ENCODE measurements around the gene BMPR1B.

- TF ChIP-seq, protein P1, sequence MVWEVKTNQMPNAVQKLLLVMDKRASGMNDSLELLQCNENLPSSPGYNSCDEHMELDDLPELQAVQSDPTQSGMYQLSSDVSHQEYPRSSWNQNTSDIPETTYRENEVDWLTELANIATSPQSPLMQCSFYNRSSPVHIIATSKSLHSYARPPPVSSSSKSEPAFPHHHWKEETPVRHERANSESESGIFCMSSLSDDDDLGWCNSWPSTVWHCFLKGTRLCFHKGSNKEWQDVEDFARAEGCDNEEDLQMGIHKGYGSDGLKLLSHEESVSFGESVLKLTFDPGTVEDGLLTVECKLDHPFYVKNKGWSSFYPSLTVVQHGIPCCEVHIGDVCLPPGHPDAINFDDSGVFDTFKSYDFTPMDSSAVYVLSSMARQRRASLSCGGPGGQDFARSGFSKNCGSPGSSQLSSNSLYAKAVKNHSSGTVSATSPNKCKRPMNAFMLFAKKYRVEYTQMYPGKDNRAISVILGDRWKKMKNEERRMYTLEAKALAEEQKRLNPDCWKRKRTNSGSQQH (CRISPR knock-in tag; IDR thresholded peaks at IDR 0.05): no peak
- no peak for TF ChIP-seq ZNF143 (CRISPR knock-in tag; IDR thresholded peaks at IDR 0.05)
- no peak for TF ChIP-seq CTCF (IDR thresholded peaks at IDR 0.05 in 2 of 3, conservative IDR thresholded peaks at IDR 0.05 in 1 of 3; ENCODE audit: insufficient read depth in 2 of 3, low read depth in 1 of 3, low read length in 3 of 3)
- no peak for TF ChIP-seq CBX8 (IDR thresholded peaks at IDR 0.05; ENCODE audit: borderline replicate concordance, extremely low read depth, low read depth, low read length, poor library complexity, severe bottlenecking)
- no peak for TF ChIP-seq MTA3 (IDR thresholded peaks at IDR 0.05; ENCODE audit: borderline replicate concordance)
- no peak for TF ChIP-seq USF2 (CRISPR knock-in tag; IDR thresholded peaks at IDR 0.05)
- no peak for TF ChIP-seq BACH1 (tag; IDR thresholded peaks at IDR 0.05)
- TF ChIP-seq PRPF4 (IDR thresholded peaks at IDR 0.05; ENCODE audit: insufficient read depth, low read depth, low read length, poor library complexity, severe bottlenecking): no peak
- no peak for TF ChIP-seq ZHX1 (conservative IDR thresholded peaks at IDR 0.05; ENCODE audit: low read length)
- TF ChIP-seq POLR2A (conservative IDR thresholded peaks at IDR 0.05): no peak
- TF ChIP-seq MEF2A (IDR thresholded peaks at IDR 0.05; ENCODE audit: control insufficient read depth, low read depth, low read length): no peak
Measured at GRCh38 chr4:94880956-94881355, 123.2 kb downstream of the BMPR1B start.
